Measurements from ENCODE around the gene ABL1.
"Not testable (repeated sequence)": the region's sequence is repeated elsewhere in the genome, so short reads cannot be mapped to it uniquely, and the experiment has no call there.

ABL1 gene

DNA sequence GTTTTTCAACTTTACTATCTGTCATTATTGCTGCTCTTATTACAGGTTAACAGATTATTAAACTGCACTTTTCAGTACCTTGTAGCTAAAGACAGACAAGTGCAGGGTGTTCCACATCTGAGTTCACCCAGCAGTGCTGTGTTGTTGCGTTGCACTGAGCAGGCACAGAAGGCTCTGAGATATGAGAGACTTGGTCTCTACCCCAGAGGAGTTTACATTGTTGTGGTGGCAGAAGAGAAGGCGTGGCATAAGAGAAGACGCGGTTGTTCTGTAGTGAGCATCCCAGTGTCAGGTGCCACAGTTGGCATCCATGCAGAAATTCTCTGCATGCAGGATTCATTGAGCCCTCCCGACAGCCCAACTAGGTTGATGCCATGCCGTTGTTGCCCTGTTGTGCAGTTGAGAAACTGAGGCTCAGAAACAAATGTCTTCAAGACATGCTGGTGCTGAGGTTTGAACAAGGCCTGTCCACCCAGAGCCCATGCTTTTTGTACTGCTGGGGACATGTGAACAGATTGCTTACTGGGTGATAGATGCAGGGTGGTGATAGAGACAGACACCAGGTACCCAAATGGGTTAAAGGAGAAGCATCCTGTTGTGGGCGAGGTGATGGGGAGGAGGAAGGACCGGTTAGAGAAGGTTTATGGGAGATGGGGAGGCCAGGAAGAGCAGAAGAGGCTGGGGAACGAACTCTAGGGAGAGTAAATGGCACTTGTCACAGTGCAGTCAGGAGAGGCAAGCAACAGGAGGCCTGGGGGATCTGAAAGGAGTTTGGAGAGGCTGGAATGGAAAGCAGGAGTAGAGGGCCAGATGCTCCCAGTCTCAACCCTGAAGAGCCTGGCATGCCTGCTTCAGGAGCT is 8.2 kb downstream of the ABL1 start:
- H3K4me1 ChIP-seq (ENCODE audit: control insufficient read depth, insufficient read depth, low read length): peaks cover 64% of the 10 kb centered on the region
- no peaks in the 10 kb centered on the region for H3K36me3 ChIP-seq (ENCODE audit: control insufficient read depth, insufficient read depth, low read length)
- no peak overlapping the region for H3K4me3 ChIP-seq (ENCODE audit: low read depth, low read length)
- no peaks in the 10 kb centered on the region for H3K27me3 ChIP-seq (ENCODE audit: control insufficient read depth, insufficient read depth, low read length)
- no peak overlapping the region for H3K9ac ChIP-seq (ENCODE audit: low read length)
- no peak overlapping the region for H3K27ac ChIP-seq (ENCODE audit: low read depth, low read length)
- no peaks in the 10 kb centered on the region for H3K9me3 ChIP-seq (ENCODE audit: control insufficient read depth, insufficient read depth, low read depth, low read length)

DNA sequence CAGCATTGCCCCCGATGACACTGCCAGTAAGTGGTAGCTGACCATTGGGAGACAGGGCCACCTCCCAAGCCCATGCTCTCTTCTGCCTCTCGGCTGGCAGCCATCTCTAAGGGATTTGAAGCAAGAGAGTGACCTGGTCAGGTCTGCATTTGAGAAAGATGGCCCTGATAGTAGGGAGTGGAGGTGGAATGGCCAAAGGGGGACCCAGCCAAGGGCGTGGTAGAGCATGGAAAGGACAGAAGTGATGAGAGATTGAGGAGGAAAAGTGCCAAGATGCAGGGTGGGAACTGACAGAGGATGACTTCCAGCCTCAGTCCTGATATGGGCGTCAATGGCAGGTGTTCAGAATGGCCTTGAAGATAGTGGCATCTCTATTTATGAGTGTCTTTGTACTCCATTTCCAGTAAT is 9.0 kb downstream of the ABL1 start:
- H3K27me3 ChIP-seq (ENCODE audit: control insufficient read depth, insufficient read depth, low read length): no peaks in the 10 kb centered on the region
- no peak overlapping the region for H3K4me3 ChIP-seq (ENCODE audit: low read depth, low read length)
- no peaks in the 10 kb centered on the region for H3K9me3 ChIP-seq (ENCODE audit: control insufficient read depth, insufficient read depth, low read depth, low read length)
- peaks cover 63% of the 10 kb centered on the region for H3K4me1 ChIP-seq (ENCODE audit: control insufficient read depth, insufficient read depth, low read length)
- no peak overlapping the region for H3K9ac ChIP-seq (ENCODE audit: low read length)
- no peak overlapping the region for H3K27ac ChIP-seq (ENCODE audit: low read depth, low read length)
- H3K36me3 ChIP-seq (ENCODE audit: control insufficient read depth, insufficient read depth, low read length): no peaks in the 10 kb centered on the region

DNA sequence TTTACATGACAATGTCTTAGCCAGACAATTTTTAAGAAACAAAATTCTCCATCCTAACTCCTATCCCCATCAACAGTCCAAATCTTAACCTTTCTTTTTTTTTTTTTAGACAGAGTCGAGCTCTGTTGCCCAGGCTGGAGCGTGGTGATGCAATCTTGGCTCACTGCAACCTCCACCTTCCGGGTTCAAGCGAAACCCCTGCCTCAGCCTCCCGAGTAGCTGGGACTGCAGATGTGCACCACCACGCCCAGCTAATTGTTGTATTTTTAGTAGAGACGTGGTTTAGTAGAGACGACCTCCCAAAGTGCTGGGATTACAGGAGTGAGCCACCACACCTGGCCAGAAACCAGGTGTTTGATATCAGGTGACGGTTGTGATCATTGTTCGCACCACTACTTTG is 10.2 kb downstream of the ABL1 start:
- Histone ChIP-seq H3K27ac (ENCODE audit: low read depth, low read length) (no peak overlapping the region), H3K9ac (ENCODE audit: low read length) (no peak overlapping the region), H3K36me3 (ENCODE audit: control insufficient read depth, insufficient read depth, low read length) (no peaks in the 10 kb centered on the region), H3K4me3 (ENCODE audit: low read depth, low read length) (no peak overlapping the region), H3K27me3 (ENCODE audit: control insufficient read depth, insufficient read depth, low read length) (no peaks in the 10 kb centered on the region), H3K9me3 (ENCODE audit: control insufficient read depth, insufficient read depth, low read depth, low read length) (no peaks in the 10 kb centered on the region), H3K4me1 (ENCODE audit: control insufficient read depth, insufficient read depth, low read length) (peaks cover 52% of the 10 kb centered on the region)

DNA sequence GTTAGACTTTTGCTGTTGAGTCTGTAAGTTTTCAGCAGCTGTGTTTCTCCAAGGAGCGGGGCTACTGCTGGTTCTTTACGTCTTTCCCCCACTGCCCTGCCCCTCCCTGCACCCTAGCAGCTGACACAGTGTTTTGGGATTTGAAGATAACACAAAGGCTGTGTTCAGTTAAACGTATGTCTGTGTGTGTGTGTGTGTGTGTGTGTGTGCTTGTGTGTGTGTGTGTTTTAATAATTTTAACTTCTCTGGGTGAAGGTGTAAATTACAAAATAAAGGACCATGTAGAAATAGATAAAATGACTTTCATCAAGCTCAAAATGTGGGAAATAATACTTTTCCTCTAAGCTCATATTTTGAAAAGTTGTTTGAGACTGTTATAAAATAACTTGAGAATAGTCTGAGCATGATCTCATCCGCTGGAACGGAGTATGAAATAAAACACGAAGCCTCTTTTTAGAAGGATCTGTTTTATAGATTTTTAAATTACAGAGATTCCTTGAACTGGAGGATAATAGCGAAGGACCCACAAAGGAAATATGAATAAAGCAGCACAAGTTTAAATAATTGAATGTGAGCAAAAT is 10.9 kb downstream of the ABL1 start:
- H3K4me3 ChIP-seq (ENCODE audit: low read depth, low read length): no peak overlapping the region
- no peaks in the 10 kb centered on the region for H3K9me3 ChIP-seq (ENCODE audit: control insufficient read depth, insufficient read depth, low read depth, low read length)
- 0 out of 2 replicates have a peak overlapping the region, but pooled peaks have one; percentile 56 for H3K27ac ChIP-seq (ENCODE audit: low read depth, low read length)
- no peaks in the 10 kb centered on the region for H3K36me3 ChIP-seq (ENCODE audit: control insufficient read depth, insufficient read depth, low read length)
- H3K9ac ChIP-seq (ENCODE audit: low read length): no peak overlapping the region
- H3K4me1 ChIP-seq (ENCODE audit: control insufficient read depth, insufficient read depth, low read length): peaks cover 52% of the 10 kb centered on the region
- no peaks in the 10 kb centered on the region for H3K27me3 ChIP-seq (ENCODE audit: control insufficient read depth, insufficient read depth, low read length)

DNA sequence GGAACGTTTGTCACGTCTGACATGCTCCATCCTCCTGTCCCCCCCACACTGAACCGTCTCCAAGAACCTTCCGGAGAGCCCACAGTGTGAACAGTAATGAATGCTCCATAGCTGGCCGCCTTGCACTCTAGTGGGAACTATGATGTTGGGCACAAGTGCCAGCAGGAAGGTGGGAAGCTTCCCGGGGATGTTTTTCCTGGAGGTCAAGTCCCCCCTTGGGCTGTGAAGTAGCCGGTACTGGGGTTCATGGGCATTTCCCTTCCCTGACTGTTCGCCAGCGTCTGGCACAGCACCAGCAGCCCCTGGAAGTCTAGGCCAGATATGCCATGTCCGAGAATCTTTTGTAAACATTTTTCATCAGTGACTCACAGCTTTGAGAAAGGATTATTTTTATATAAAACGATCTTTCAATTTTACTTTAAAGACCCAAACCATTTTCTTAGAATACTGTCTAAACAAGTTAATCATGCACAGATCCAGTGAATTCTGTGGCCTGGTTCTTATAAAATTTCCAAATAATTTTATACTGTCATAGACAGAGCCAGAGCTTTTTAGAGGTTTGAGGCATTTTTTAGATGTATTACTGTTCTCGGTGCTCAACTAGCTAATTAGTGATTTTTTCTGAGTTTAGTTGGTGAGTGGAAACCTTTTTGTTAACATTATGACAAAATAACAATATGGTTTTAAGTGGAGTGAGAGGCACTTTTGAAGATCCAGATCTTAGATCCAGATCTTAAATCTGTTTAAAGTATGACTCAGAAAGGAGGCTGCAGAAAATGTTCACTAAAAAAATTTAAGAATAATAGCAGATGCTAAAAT is 11.6 kb downstream of the ABL1 start:
- Histone ChIP-seq H3K27ac (ENCODE audit: low read depth, low read length) (peak overlapping the region; percentile 56; the same call in 1 of the 2 replicates), H3K4me1 (ENCODE audit: control insufficient read depth, insufficient read depth, low read length) (peaks cover 52% of the 10 kb centered on the region), H3K9ac (ENCODE audit: low read length) (no peak overlapping the region), H3K9me3 (ENCODE audit: control insufficient read depth, insufficient read depth, low read depth, low read length) (no peaks in the 10 kb centered on the region), H3K4me3 (ENCODE audit: low read depth, low read length) (no peak overlapping the region), H3K36me3 (ENCODE audit: control insufficient read depth, insufficient read depth, low read length) (no peaks in the 10 kb centered on the region), H3K27me3 (ENCODE audit: control insufficient read depth, insufficient read depth, low read length) (no peaks in the 10 kb centered on the region)

DNA sequence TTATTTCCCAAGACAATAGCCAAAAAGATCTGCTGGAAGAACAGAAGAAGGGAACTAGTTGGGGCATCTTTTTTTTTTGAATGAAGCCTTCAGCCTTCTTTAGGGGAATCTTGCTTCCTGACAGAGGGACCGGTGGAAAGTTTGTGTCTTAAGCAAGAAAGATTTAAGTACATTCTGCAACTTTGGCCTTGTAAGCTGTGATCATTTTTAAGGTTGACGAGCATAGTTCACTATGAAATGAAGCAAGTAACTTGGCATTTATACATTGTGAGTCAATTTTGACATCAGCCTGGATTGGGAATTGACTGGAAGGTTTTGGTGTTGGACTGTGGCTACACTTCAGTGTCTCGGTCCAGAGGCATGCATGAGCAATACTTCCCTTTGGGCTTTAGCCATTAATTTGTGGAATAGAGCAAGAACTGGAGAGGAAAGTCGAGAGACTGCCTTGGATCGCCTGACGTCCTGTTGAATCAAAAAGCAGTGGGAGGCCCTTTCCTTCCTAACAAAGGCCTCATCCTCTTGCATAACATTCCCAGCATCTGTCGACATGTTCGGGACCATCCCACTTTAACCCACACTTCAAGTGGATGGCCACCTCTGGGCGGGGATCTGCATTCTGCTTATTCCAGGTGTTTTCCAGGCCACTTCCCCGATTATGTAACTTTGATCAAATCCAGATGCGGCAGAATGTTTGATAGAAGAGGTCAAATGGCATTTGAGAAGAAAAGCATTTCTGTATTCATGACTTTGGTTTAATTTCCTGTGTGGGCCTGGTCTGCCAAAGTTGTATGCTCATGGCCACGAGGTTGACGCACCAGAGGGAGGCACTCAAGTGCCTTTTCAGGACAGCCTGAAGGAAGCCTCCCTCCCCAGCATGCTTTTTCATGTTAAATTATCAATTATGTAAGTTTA is 12.5 kb downstream of the ABL1 start:
- Histone ChIP-seq H3K4me3 (ENCODE audit: low read depth, low read length) (no peak overlapping the region), H3K4me1 (ENCODE audit: control insufficient read depth, insufficient read depth, low read length) (peaks cover 43% of the 10 kb centered on the region), H3K27me3 (ENCODE audit: control insufficient read depth, insufficient read depth, low read length) (no peaks in the 10 kb centered on the region), H3K27ac (ENCODE audit: low read depth, low read length) (peak overlapping the region; percentile 56; the same call in 1 of the 2 replicates), H3K36me3 (ENCODE audit: control insufficient read depth, insufficient read depth, low read length) (no peaks in the 10 kb centered on the region), H3K9me3 (ENCODE audit: control insufficient read depth, insufficient read depth, low read depth, low read length) (no peaks in the 10 kb centered on the region), H3K9ac (ENCODE audit: low read length) (peak overlapping the region; percentile 12)

DNA sequence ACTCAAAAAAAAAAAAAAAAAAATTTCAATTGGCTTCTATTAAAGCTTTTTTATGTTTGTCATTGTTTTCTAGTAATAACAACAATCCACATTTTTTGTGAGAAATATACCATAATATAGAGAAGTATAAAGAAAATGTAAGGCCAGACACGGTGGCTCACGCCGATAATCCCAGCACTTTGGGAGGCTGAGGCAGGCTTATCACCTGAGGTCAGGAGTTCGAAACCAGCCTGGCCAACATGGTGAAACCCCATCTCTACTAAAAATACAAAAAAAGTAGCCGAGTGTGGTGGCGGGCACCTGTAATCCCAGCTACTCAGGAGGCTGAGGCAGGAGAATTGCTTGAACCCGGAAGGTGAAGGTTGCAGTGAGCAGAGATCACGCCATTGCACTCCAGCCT is 13.5 kb downstream of the ABL1 start:
- not testable (repeated sequence) for H3K27ac ChIP-seq (ENCODE audit: low read depth, low read length); H3K36me3 ChIP-seq (ENCODE audit: control insufficient read depth, insufficient read depth, low read length); H3K9ac ChIP-seq (ENCODE audit: low read length); H3K27me3 ChIP-seq (ENCODE audit: control insufficient read depth, insufficient read depth, low read length); H3K4me3 ChIP-seq (ENCODE audit: low read depth, low read length); H3K9me3 ChIP-seq (ENCODE audit: control insufficient read depth, insufficient read depth, low read depth, low read length)
- H3K4me1 ChIP-seq (ENCODE audit: control insufficient read depth, insufficient read depth, low read length): peaks cover 35% of the 10 kb centered on the region

DNA sequence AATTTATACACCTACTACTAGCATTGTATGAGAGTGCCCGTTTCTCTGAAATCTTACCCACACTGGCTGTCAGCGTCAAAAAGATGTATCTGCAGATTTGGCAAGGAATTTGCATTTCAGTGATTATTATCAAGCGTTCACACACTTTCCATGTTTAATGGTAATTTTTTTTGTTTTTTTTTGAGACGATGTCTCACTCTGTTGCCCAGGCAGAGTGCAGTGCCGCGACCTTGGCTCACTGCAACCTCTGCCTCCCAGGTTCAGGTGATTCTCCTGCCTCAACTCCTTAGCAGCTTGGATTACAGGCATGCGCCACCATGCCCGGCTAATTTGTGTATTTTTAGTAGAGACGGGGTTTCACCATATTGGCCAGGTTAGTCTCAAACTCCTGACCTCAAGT is 14.3 kb downstream of the ABL1 start:
- no peak overlapping the region for H3K27ac ChIP-seq (ENCODE audit: low read depth, low read length)
- peaks cover 31% of the 10 kb centered on the region for H3K4me1 ChIP-seq (ENCODE audit: control insufficient read depth, insufficient read depth, low read length)
- H3K9ac ChIP-seq (ENCODE audit: low read length): no peak overlapping the region
- H3K4me3 ChIP-seq (ENCODE audit: low read depth, low read length): no peak overlapping the region
- H3K27me3 ChIP-seq (ENCODE audit: control insufficient read depth, insufficient read depth, low read length): no peaks in the 10 kb centered on the region
- no peaks in the 10 kb centered on the region for H3K9me3 ChIP-seq (ENCODE audit: control insufficient read depth, insufficient read depth, low read depth, low read length)
- H3K36me3 ChIP-seq (ENCODE audit: control insufficient read depth, insufficient read depth, low read length): peaks cover 9% of the 10 kb centered on the region; the same call in 1 of the 2 replicates

DNA sequence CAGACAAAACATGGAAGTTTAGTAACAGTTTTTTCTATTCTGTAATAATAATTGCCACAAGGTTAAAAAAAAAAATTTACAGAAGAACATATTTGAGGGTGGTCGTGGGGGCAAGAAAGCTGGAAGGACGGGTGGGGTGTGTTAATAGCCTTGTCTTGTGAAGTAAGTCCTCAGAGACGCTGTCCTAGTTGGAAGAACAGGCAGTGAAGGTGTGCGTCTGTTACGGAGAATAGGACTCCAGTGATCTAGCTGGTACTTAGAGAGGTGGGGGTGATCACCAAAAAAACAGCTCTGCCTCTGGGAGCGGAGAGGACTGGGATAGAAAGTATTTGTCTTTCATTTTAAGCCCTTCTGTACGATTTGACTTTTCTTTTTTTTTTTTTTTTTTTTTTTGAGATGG is 17.7 kb downstream of the ABL1 start:
- Histone ChIP-seq H3K36me3 (ENCODE audit: control insufficient read depth, insufficient read depth, low read length) (peaks cover 39% of the 10 kb centered on the region), H3K4me1 (ENCODE audit: control insufficient read depth, insufficient read depth, low read length) (peaks cover 3% of the 10 kb centered on the region), H3K9ac (ENCODE audit: low read length) (no peak overlapping the region)

DNA sequence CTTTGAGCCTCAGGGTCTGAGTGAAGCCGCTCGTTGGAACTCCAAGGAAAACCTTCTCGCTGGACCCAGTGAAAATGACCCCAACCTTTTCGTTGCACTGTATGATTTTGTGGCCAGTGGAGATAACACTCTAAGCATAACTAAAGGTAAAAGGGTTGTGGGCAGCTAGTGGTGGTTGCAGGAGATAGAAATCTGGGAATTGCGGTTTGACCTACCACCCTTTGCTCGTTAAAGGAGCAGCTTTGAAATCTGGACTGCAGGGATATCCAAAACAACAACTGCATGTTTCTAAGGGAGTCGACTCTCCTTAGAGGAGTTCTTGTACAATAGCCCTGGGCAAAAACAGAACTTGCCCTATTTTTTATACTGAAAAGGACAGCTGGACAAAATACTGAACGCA is 19.0 kb downstream of the ABL1 start:
- no peaks in the 10 kb centered on the region for H3K27me3 ChIP-seq (ENCODE audit: control insufficient read depth, insufficient read depth, low read length)
- no peak overlapping the region for H3K4me3 ChIP-seq (ENCODE audit: low read depth, low read length)
- H3K9ac ChIP-seq (ENCODE audit: low read length): no peak overlapping the region
- peaks cover 49% of the 10 kb centered on the region for H3K36me3 ChIP-seq (ENCODE audit: control insufficient read depth, insufficient read depth, low read length)
- no peaks in the 10 kb centered on the region for H3K9me3 ChIP-seq (ENCODE audit: control insufficient read depth, insufficient read depth, low read depth, low read length)
- no peak overlapping the region for H3K27ac ChIP-seq (ENCODE audit: low read depth, low read length)
- peaks cover 8% of the 10 kb centered on the region; the same call in 1 of the 2 replicates for H3K4me1 ChIP-seq (ENCODE audit: control insufficient read depth, insufficient read depth, low read length)

More for the DNA sequence above, 17.7 kb downstream of the ABL1 start:
- Histone ChIP-seq H3K9me3 (ENCODE audit: control insufficient read depth, insufficient read depth, low read depth, low read length) (no peaks in the 10 kb centered on the region), H3K4me3 (ENCODE audit: low read depth, low read length) (no peak overlapping the region), H3K27ac (ENCODE audit: low read depth, low read length) (no peak overlapping the region), H3K27me3 (ENCODE audit: control insufficient read depth, insufficient read depth, low read length) (no peaks in the 10 kb centered on the region)
